NT2/D1 (cell line): ENCODE data around the gene ATXN1.

Experiments
- SUZ12 ChIP-seq: IDR thresholded peaks from 2 replicates; pipeline ENCODE4 v1.6.1; 2011; ENCODE audit not compliant: insufficient read length, insufficient read depth; ENCODE audit errors: extremely low read depth
- YY1 ChIP-seq: IDR thresholded peaks from 2 replicates; pipeline ENCODE4 v1.6.1; 2011; ENCODE audit not compliant: insufficient read length, insufficient read depth
- ZNF274 ChIP-seq: IDR thresholded peaks from 2 replicates; pipeline ENCODE4 v1.6.1; 2011; ENCODE audit warnings: mild to moderate bottlenecking, low read depth, low read length

DNA sequence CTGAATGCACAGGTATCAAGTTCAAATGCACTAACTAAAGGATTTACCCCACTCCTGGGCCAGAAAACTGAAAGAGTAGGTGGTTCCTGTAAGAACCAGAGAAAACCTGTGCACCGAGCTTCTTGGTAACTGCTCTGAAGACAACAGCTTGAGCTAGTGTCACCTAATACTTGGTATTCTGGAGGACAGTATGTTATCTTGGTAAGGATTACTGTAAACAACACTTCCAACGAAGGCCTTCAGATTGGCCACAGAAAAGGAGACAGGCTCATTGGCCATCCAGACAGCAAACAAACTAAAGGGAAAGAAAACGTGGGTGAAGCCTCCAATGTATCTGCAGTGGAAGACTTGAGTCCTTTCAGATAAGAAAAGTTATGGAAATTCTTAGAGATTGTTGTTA lies 461.4 kb downstream of the ATXN1 start:
- TF ChIP-seq YY1 (no peak), SUZ12 (no peak), ZNF274 (no peak)
